IMR-90 (cell line): ENCODE results near the gene MUC5B. TPM values are rescaled to one million over a fixed set of nuclear protein-coding genes. Genes with fewer than 3 reads are reported as not detected.
A peak's percentile ranks its signal among the peaks of the same experiment; 100 is the strongest.

Experiments used
- ATAC-seq: fragments of 200-7000 bp; cut with Tn5 transposase; 2 replicates; pipeline ENCODE4 v1.9.1; 2020; ENCODE audit warnings: low read depth, mild to moderate bottlenecking, moderate library complexity
- BruUV-seq: library from RNA; stranded (reverse); fragments of 400-500 nt; replicated peaks from 2 replicates; lab custom pipeline; 2021; lab: Mats Ljungman, UMichigan
- CTCF ChIA-PET: fragments of 300-600 bp; formaldehyde crosslinking; extraction: SDS; loops from one replicate; lab custom pipeline; 2021; ENCODE audit warnings: antibody characterized with exemption; lab: Yijun Ruan, JAX
- POLR2A ChIA-PET: fragments of 300-600 bp; sonication (Branson Sonifier 250); formaldehyde crosslinking; loops from one replicate; lab custom pipeline; 2022; ENCODE audit warnings: antibody characterized with exemption; ENCODE audit not compliant: unreplicated experiment; lab: Charles Lee
- DNase-seq: peaks from one replicate; pipeline ENCODE4 v3.0.0; 2013
- H2AFZ ChIP-seq: replicated peaks from 2 replicates; pipeline ENCODE3; 2013; ENCODE audit warnings: low read length, mild to moderate bottlenecking; ENCODE audit not compliant: poor library complexity
- H2AK5ac ChIP-seq: 2 replicates; pipeline ENCODE4 v1.6.1; 2013; ENCODE audit warnings: low read depth, low read length, inconsistent platforms
- H2AK9ac ChIP-seq: replicated peaks from 2 replicates; pipeline ENCODE3; 2013; ENCODE audit warnings: mild to moderate bottlenecking, low read depth, low read length, moderate library complexity; ENCODE audit not compliant: poor library complexity
- H2BK120ac ChIP-seq: 2 replicates; pipeline ENCODE4 v1.6.1; 2013; ENCODE audit warnings: low read depth, low read length, inconsistent platforms
- H2BK15ac ChIP-seq: 3 replicates; pipeline ENCODE4 v1.6.1; 2013; ENCODE audit warnings: low read depth, low read length, inconsistent platforms
- H2BK20ac ChIP-seq: 2 replicates; pipeline ENCODE4 v1.6.1; 2013; ENCODE audit warnings: low read depth, mild to moderate bottlenecking, inconsistent platforms, low read length, moderate library complexity
- H2BK5ac ChIP-seq: 2 replicates; pipeline ENCODE4 v1.6.1; 2013; ENCODE audit warnings: mild to moderate bottlenecking, low read depth, low read length, inconsistent platforms; ENCODE audit not compliant: poor library complexity, severe bottlenecking
- H3K14ac ChIP-seq: replicated peaks from 2 replicates; pipeline ENCODE4 v1.6.1; 2013; ENCODE audit warnings: low read depth, low read length, inconsistent platforms
- H3K18ac ChIP-seq: 2 replicates; pipeline ENCODE4 v1.6.1; 2013; ENCODE audit warnings: low read depth, low read length, control low read depth
- H3K23ac ChIP-seq: 2 replicates; pipeline ENCODE4 v1.6.1; 2013; ENCODE audit warnings: low read depth, low read length, inconsistent platforms
- H3K27ac ChIP-seq: 2 replicates; pipeline ENCODE4 v1.5.1; 2013; ENCODE audit warnings: mild to moderate bottlenecking, control low read depth, low read length; ENCODE audit not compliant: insufficient read depth
- H3K27me3 ChIP-seq: 2 replicates; pipeline ENCODE4 v1.6.1; 2013; ENCODE audit warnings: low read length; ENCODE audit not compliant: control insufficient read depth, insufficient read depth
- H3K36me3 ChIP-seq: 2 replicates; pipeline ENCODE4 v1.6.1; 2013; ENCODE audit warnings: low read length, mixed read lengths; ENCODE audit not compliant: control insufficient read depth, insufficient read depth
- H3K4ac ChIP-seq: 2 replicates; pipeline ENCODE4 v1.6.1; 2013; ENCODE audit warnings: low read depth, low read length, inconsistent platforms
- H3K4me1 ChIP-seq: 2 replicates; pipeline ENCODE4 v1.6.1; 2013; ENCODE audit warnings: low read length, mixed read lengths; ENCODE audit not compliant: control insufficient read depth, insufficient read depth
- H3K4me2 ChIP-seq: 2 replicates; pipeline ENCODE4 v1.6.1; 2013; ENCODE audit warnings: low read depth, mild to moderate bottlenecking, control low read depth, low read length, moderate library complexity
- H3K4me3 ChIP-seq: 2 replicates; pipeline ENCODE4 v1.5.1; 2013; ENCODE audit warnings: low read depth, mild to moderate bottlenecking, control low read depth, low read length, moderate library complexity; ENCODE audit not compliant: insufficient read depth
- H3K56ac ChIP-seq: 2 replicates; pipeline ENCODE4 v1.6.1; 2013; ENCODE audit warnings: low read length, inconsistent platforms; ENCODE audit not compliant: insufficient read depth; ENCODE audit errors: extremely low read depth
- H3K79me1 ChIP-seq, 2 experiments: 2 replicates each; pipeline ENCODE4 v1.6.1; 2013; ENCODE audit warnings: low read length in 2 of 2, inconsistent platforms in 1 of 2, low read depth in 1 of 2
- H3K9ac ChIP-seq: 2 replicates; pipeline ENCODE4 v1.6.1; 2013; ENCODE audit warnings: low read depth, low read length, control low read depth
- H3K9me1 ChIP-seq: 2 replicates; pipeline ENCODE4 v1.6.1; 2013; ENCODE audit warnings: low read length, inconsistent platforms; ENCODE audit not compliant: insufficient read depth
- H3K9me3 ChIP-seq: 2 replicates; pipeline ENCODE4 v1.6.1; 2013; ENCODE audit warnings: low read length; ENCODE audit not compliant: control insufficient read depth, insufficient read depth
- H4K20me1 ChIP-seq: 2 replicates; pipeline ENCODE4 v1.6.1; 2013; ENCODE audit warnings: low read length, inconsistent platforms; ENCODE audit not compliant: insufficient read depth
- H4K5ac ChIP-seq: 2 replicates; pipeline ENCODE4 v1.6.1; 2013; ENCODE audit warnings: mild to moderate bottlenecking, low read depth, low read length, control low read depth
- H4K8ac ChIP-seq, 2 experiments: 2 replicates each; pipeline ENCODE4 v1.6.1; 2013; ENCODE audit warnings: low read depth in 2 of 2, low read length in 2 of 2, control low read depth in 1 of 2, inconsistent platforms in 1 of 2
- H4K91ac ChIP-seq: 2 replicates; pipeline ENCODE4 v1.6.1; 2013; ENCODE audit warnings: low read depth, low read length, inconsistent platforms; ENCODE audit not compliant: insufficient read depth
- CEBPB ChIP-seq: IDR thresholded peaks from 2 replicates; pipeline ENCODE4 v1.6.1; 2012; ENCODE audit warnings: low read depth, low read length, improper control_type of control experiment
- CHD1 ChIP-seq: IDR thresholded peaks from 2 replicates; pipeline ENCODE4 v1.6.1; 2012; ENCODE audit warnings: low read depth, low read length, improper control_type of control experiment
- CTCF ChIP-seq: conservative IDR thresholded peaks from 2 replicates; pipeline ENCODE4 v1.5.1; 2012; ENCODE audit warnings: mild to moderate bottlenecking, low read depth, low read length, improper control_type of control experiment
- ELK1 ChIP-seq: fragments of 150-350 bp; IDR thresholded peaks from 2 replicates; pipeline ENCODE4 v1.6.1; 2016; ENCODE audit warnings: low read depth, mild to moderate bottlenecking, low read length, moderate library complexity, borderline replicate concordance
- RFX5 ChIP-seq: IDR thresholded peaks from 2 replicates; pipeline ENCODE4 v1.8.0; 2012; ENCODE audit warnings: low read depth, mild to moderate bottlenecking, low read length, moderate library complexity
- USF2 ChIP-seq: fragments of 150-350 bp; IDR thresholded peaks from 2 replicates; pipeline ENCODE4 v1.6.1; 2017; ENCODE audit warnings: mild to moderate bottlenecking, antibody characterized with exemption, low read length, low read depth
- WGBS, 2 experiments: methylation state at CpG; one replicate each; pipeline versions ENCODE4 v1.1.5 to v1.1.7; 2013; ENCODE audit warnings: missing lambda C conversion rate in 2 of 2; ENCODE audit not compliant: insufficient read length in 1 of 2; ENCODE audit errors: extremely low coverage in 2 of 2; 5-methylcytosine and 5-hydroxymethylcytosine counted together
- dilution Hi-C: fragments of 300-500 bp; cut with HindIII; formaldehyde crosslinking; loops from one replicate; pipeline ENCODE4 v1.14.3; 2018; ENCODE audit warnings: low sequenced_read_pairs; ENCODE audit not compliant: unreplicated experiment
- in situ Hi-C: fragments of 300-500 bp; cut with MboI; formaldehyde crosslinking; loops from 3 replicates; pipeline ENCODE4 v1.14.3; 2019; ENCODE audit warnings: low sequenced_read_pairs, inconsistent platforms, mixed read lengths
- intact Hi-C: fragments of 100-400 bp; cut with micrococcal nuclease; formaldehyde crosslinking; loops from 2 replicates; pipeline ENCODE4 v1.10.0; 2022
- polyA plus RNA-seq, 3 experiments: library from polyadenylated mRNA; depleted of rRNA; stranded (reverse); fragments of >200 nt; gene quantifications; 2 replicates each; pipeline ENCODE4 v1.2.3, GENCODE V29; 2012; ENCODE audit warnings: low replicate concordance in 1 of 3
- total RNA-seq: library from RNA; depleted of rRNA; stranded (reverse); fragments of >200 nt; gene quantifications from 2 replicates; pipeline ENCODE4 v1.2.3, GENCODE V29; 2012

Gene MUC5B
- total and polyA plus RNA-seq, 2 of the 4 experiments (the other 2 are of a cell fraction), result not detected

GRCh38 chr11:1203505-1204271 lies 19.2 kb upstream of the MUC5B start:
- 66% methylated on average over 8 of the region's 30 CpGs; no CpG with 5 or more reads in 1 of the 2 experiments for WGBS, 2 experiments
- dilution Hi-C loops, result no loop called here
- H2AFZ ChIP-seq, result peak overlapping the region; percentile 84
- no peak overlapping the region for H2AK5ac ChIP-seq
- H3K23ac ChIP-seq, result no peak overlapping the region
- H4K5ac ChIP-seq, result no peak overlapping the region
- TF ChIP-seq USF2 (no peak), CEBPB (no peak), CHD1 (no peak), RFX5 (no peak), CTCF (no peak), ELK1 (no peak)
- peaks cover 16% of the 10 kb centered on the region; the same call in 1 of the 2 replicates for H3K27me3 ChIP-seq
- H3K9me1 ChIP-seq, result no peaks in the 10 kb centered on the region
- no peak overlapping the region for H3K4me2 ChIP-seq
- no peak overlapping the region for H3K18ac ChIP-seq
- DNase-seq (no peak), ATAC-seq (no peak)
- no peak overlapping the region for H2BK20ac ChIP-seq
- H2BK15ac ChIP-seq, result no peak overlapping the region
- ChIA-PET CTCF (no interaction called here), POLR2A (no interaction called here)
- in situ Hi-C loops, result loop anchor here (25.0 kb wide), 1 partner anchor 309 kb away; no protein-coding TSS in a partner anchor
- no peak overlapping the region for H3K56ac ChIP-seq
- H4K91ac ChIP-seq, result no peak overlapping the region
- no peak overlapping the region for H2BK5ac ChIP-seq
- H3K27ac ChIP-seq, result no peak overlapping the region
- H3K4me1 ChIP-seq, result no peaks in the 10 kb centered on the region
- intact Hi-C loops, result loop anchor here (1.0 to 2.0 kb wide), 2 partner anchors 89 to 312 kb away; no protein-coding TSS in a partner anchor
- no peaks in the 10 kb centered on the region for H3K79me1 ChIP-seq
- H3K9me3 ChIP-seq, result no peaks in the 10 kb centered on the region
- no peaks in the 10 kb centered on the region; the same call in 1 of the 2 replicates for H4K20me1 ChIP-seq
- H3K4ac ChIP-seq, result no peak overlapping the region
- no TSS peak for BruUV-seq
- H3K14ac ChIP-seq, result no peak overlapping the region
- H2AK9ac ChIP-seq, result peak overlapping the region; percentile 81
- H3K4me3 ChIP-seq, result no peak overlapping the region
- no peak overlapping the region for H3K9ac ChIP-seq
- H2BK120ac ChIP-seq, result no peak overlapping the region
- H3K36me3 ChIP-seq, result no peaks in the 10 kb centered on the region
- H4K8ac ChIP-seq, result no peak overlapping the region
